SU-DHL-6 (cell line): ENCODE results near the gene C15orf62.

ENCODE experiments used
- H2AFZ ChIP-seq: fragments of 200-600 bp; sonication (generic); 2 replicates; pipeline ENCODE4 v1.6.1; 2014; ENCODE audit warnings: low read depth, mild to moderate bottlenecking, moderate library complexity, mixed read lengths, antibody characterized with exemption, low read length; ENCODE audit not compliant: severe bottlenecking
- H3F3A ChIP-seq: fragments of 200-600 bp; shearing (Covaris generic); 2 replicates; pipeline ENCODE4 v1.6.0; 2016; ENCODE audit warnings: antibody characterized with exemption, mild to moderate bottlenecking; ENCODE audit not compliant: insufficient read depth
- H3K27ac ChIP-seq: fragments of 200-600 bp; sonication (generic); 2 replicates; pipeline ENCODE4 v1.5.1; 2016; ENCODE audit warnings: low read depth, mild to moderate bottlenecking, low read length, moderate library complexity, mixed read lengths
- H3K27me3 ChIP-seq: fragments of 200-600 bp; sonication (generic), shearing (Covaris generic); 2 replicates; pipeline ENCODE4 v1.6.0; 2014; ENCODE audit warnings: mild to moderate bottlenecking, low read length
- H3K36me3 ChIP-seq: fragments of 200-600 bp; sonication (generic); 2 replicates; pipeline ENCODE4 v1.6.1; 2014; ENCODE audit warnings: mild to moderate bottlenecking, low read length, mixed read lengths
- H3K4me2 ChIP-seq: fragments of 300-600, 200-600 bp; shearing (Covaris generic), sonication (generic); 2 replicates; pipeline ENCODE4 v1.6.0; 2014; ENCODE audit warnings: low read length, low read depth, mild to moderate bottlenecking; ENCODE audit not compliant: poor library complexity, severe bottlenecking
- H3K4me3 ChIP-seq: fragments of 200-600 bp; sonication (generic); 2 replicates; pipeline ENCODE4 v1.5.1; 2014; ENCODE audit warnings: antibody characterized with exemption, low read length, mild to moderate bottlenecking, mixed read lengths; ENCODE audit not compliant: insufficient read depth, poor library complexity, severe bottlenecking
- H3K79me2 ChIP-seq: fragments of 200-600 bp; sonication (generic); 2 replicates; pipeline ENCODE4 v1.6.1; 2014; ENCODE audit warnings: mild to moderate bottlenecking, low read length, moderate library complexity; ENCODE audit not compliant: insufficient read depth
- H3K9ac ChIP-seq: fragments of 200-600 bp; sonication (generic); 2 replicates; pipeline ENCODE4 v1.7.0; 2014; ENCODE audit warnings: mild to moderate bottlenecking, low read length
- H3K9me2 ChIP-seq: fragments of 200-600 bp; sonication (generic); replicated peaks from 2 replicates; pipeline ENCODE4 v1.6.1; 2014; ENCODE audit warnings: low read length; ENCODE audit not compliant: insufficient read depth
- H3K9me3 ChIP-seq: fragments of 200-600 bp; sonication (generic); 2 replicates; pipeline ENCODE4 v1.6.1; 2014; ENCODE audit warnings: low read length, mixed read lengths; ENCODE audit not compliant: insufficient read depth
- H4K20me1 ChIP-seq: fragments of 200-600 bp; sonication (generic); 2 replicates; pipeline ENCODE4 v1.6.1; 2014; ENCODE audit warnings: low read depth, mild to moderate bottlenecking, antibody characterized with exemption, low read length, moderate library complexity, mixed read lengths
- CTCF ChIP-seq: fragments of 200-600 bp; sonication (generic); IDR thresholded peaks from one replicate; pipeline ENCODE4 v1.5.1; 2017; ENCODE audit warnings: antibody characterized with exemption, mild to moderate bottlenecking, low read length, moderate library complexity; ENCODE audit not compliant: insufficient read depth, poor library complexity, severe bottlenecking
- EZH2phosphoT487 ChIP-seq: fragments of 200-600 bp; sonication (generic), shearing (Covaris generic); conservative IDR thresholded peaks from 2 replicates; pipeline ENCODE4 v1.6.1; 2018; ENCODE audit warnings: mild to moderate bottlenecking, antibody characterized with exemption, low read length, moderate library complexity, mixed read lengths

Gene C15orf62

GRCh38 chr15:40812721-40813425 is 43.1 kb downstream of the C15orf62 start:
- H3K27ac ChIP-seq, result no peak overlapping the region
- H2AFZ ChIP-seq, result no peak overlapping the region
- H3K4me2 ChIP-seq, result no peak overlapping the region
- H3K4me3 ChIP-seq, result no peak overlapping the region
- no peaks in the 10 kb centered on the region for H3K36me3 ChIP-seq
- H3F3A ChIP-seq, result no peaks in the 10 kb centered on the region
- H3K9me2 ChIP-seq, result no peaks in the 10 kb centered on the region
- H3K9me3 ChIP-seq, result no peaks in the 10 kb centered on the region
- H4K20me1 ChIP-seq, result no peaks in the 10 kb centered on the region
- 0 out of 2 replicates have a peak, but pooled peaks cover 3% of the 10 kb centered on the region for H3K79me2 ChIP-seq
- H3K9ac ChIP-seq, result no peak overlapping the region
- H3K27me3 ChIP-seq, result no peaks in the 10 kb centered on the region
- no peak for TF ChIP-seq CTCF
- TF ChIP-seq EZH2phosphoT487, result no peak

- Histone ChIP-seq H3K9me3 (no peaks in the 10 kb centered on the region), H2AFZ (no peak overlapping the region), H4K20me1 (no peaks in the 10 kb centered on the region), H3K4me3 (no peak overlapping the region), H3K9me2 (no peaks in the 10 kb centered on the region), H3K27me3 (no peaks in the 10 kb centered on the region), H3F3A (no peaks in the 10 kb centered on the region), H3K36me3 (no peaks in the 10 kb centered on the region), H3K4me2 (no peak overlapping the region), H3K9ac (no peak overlapping the region), H3K27ac (no peak overlapping the region), H3K79me2 (no peaks in the 10 kb centered on the region)
- TF ChIP-seq CTCF, result no peak
- TF ChIP-seq EZH2phosphoT487, result no peak
Measured at GRCh38 chr15:40815042-40815698, 45.4 kb downstream of the C15orf62 start.

GRCh38 chr15:40819048-40819447 is 49.3 kb downstream of the C15orf62 start:
- Histone ChIP-seq H3K27ac (no peak overlapping the region), H3K9ac (no peak overlapping the region), H3K4me2 (no peak overlapping the region), H3K27me3 (no peaks in the 10 kb centered on the region), H3F3A (no peaks in the 10 kb centered on the region), H2AFZ (no peak overlapping the region), H3K9me3 (no peaks in the 10 kb centered on the region), H3K79me2 (no peaks in the 10 kb centered on the region), H3K9me2 (no peaks in the 10 kb centered on the region), H4K20me1 (no peaks in the 10 kb centered on the region), H3K4me3 (no peak overlapping the region), H3K36me3 (no peaks in the 10 kb centered on the region)
- TF ChIP-seq CTCF (no peak), EZH2phosphoT487 (no peak)
